Body of pancreas (tissue), 4 donors: ENCODE data around the gene TTC24. TPM values are rescaled to one million over a fixed set of nuclear protein-coding genes. Genes with fewer than 3 reads are reported as not detected.

Experiments used
- ATAC-seq: fragments of 150-250 bp; one replicate; pipeline ENCODE4 v1.9.1; 2016
- DNase-seq, 4 donors: peaks; one replicate each; pipeline ENCODE4 v3.0.0-alpha.2; 2019
- H3K27ac ChIP-seq, 4 donors: fragments of 200-600 bp; sonication (generic); 1 replicate in 3 of 4; 2 replicates in 1 of 4; pipeline versions ENCODE4 v1.5.1 to v1.6.1; 2016 to 2019; ENCODE audit warnings: mild to moderate bottlenecking in 1 of 4, mixed read lengths in 1 of 4, moderate library complexity in 1 of 4
- H3K27me3 ChIP-seq, 2 donors: fragments of 200-600 bp; sonication (generic); one replicate each; pipeline ENCODE4 v1.6.0; 2016; ENCODE audit warnings: mild to moderate bottlenecking in 1 of 2
- H3K36me3 ChIP-seq, 2 donors: fragments of 200-600 bp; sonication (generic); replicated peaks in 1 of 2; 2 replicates each; pipeline ENCODE4 v1.5.1; 2016; ENCODE audit warnings: low read depth in 2 of 2; ENCODE audit not compliant: insufficient read depth in 1 of 2
- H3K4me1 ChIP-seq: fragments of 200-600 bp; sonication (generic); one replicate; pipeline ENCODE4 v1.6.0; 2016
- H3K4me3 ChIP-seq, 2 donors: fragments of 200-600 bp; sonication (generic); 1 replicate in 1 of 2; 2 replicates in 1 of 2; pipeline ENCODE4 v1.5.1; 2016 to 2019
- H3K9me3 ChIP-seq, 3 donors: fragments of 200-600 bp; sonication (generic); 1 replicate in 2 of 3; 2 replicates in 1 of 3; pipeline ENCODE4 v1.5.1; 2016
- POLR2A ChIP-seq, 3 donors: fragments of 450-650 bp; IDR thresholded peaks; one replicate each; pipeline ENCODE4 v1.6.1; 2016; ENCODE audit warnings: antibody characterized with exemption in 3 of 3, mild to moderate bottlenecking in 2 of 3
- WGBS, 2 donors: methylation state at CpG; one replicate each; pipeline ENCODE4 v1.1.5; 2017; 5-methylcytosine and 5-hydroxymethylcytosine counted together
- intact Hi-C: fragments of 100-400 bp; cut with DNase I; formaldehyde crosslinking; loops from one replicate; pipeline ENCODE4 v1.15.1; 2023
- total RNA-seq, 2 donors: library from RNA; depleted of rRNA; stranded (reverse); fragments of >200 nt; gene quantifications; one replicate each; pipeline ENCODE4 v1.1.0, GENCODE V29; 2016
- TF ChIP-seq, protein P1 (sequence below), 7 experiments: fragments of 450-650 bp in 4 of 7; fragments of 200-600 bp in 3 of 7; sonication (generic) in 3 of 7; IDR thresholded peaks; one replicate each; pipeline ENCODE4 v1.5.1; 2016 to 2019; ENCODE audit warnings: antibody characterized with exemption in 7 of 7

The TTC24 gene
- total RNA-seq, 2 donors from 2014 or later = not detected

DNA sequence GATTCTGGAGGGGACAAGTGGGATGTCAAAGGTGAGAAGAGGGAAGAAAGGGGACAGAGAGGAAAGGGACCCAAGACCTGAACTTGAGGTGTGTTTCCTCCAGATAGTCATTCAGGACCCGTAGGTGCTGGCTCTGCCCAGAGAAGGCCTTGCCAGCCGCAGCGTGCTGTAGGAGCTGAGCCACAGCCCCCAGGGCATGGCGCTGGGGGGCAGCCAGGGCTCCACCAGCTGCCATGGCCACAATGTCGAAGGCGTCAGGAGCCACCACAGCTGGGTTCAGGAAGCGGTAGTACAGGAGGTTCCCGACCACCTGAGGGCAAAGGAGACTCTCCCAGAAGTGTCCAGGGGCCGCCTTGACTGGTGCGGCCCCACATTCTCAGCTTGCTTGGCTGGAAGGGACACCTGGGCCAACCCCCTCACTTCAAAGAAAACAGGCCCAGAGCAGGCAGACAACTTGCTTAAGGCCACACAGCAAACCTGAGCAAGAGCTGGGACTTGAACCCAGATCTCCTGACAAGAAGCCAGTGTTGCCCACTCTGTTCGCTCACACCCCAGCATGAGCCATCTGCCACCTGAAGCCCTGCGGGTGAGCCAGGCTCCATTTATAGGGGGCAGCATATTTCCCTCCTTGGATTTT is 45.0 kb upstream of the TTC24 start:
- no peaks in the 10 kb centered on the region for H3K36me3 ChIP-seq
- ATAC-seq (no peak), DNase-seq (no peak)
- no peaks in the 10 kb centered on the region for H3K4me1 ChIP-seq
- H3K9me3 ChIP-seq = no peaks in the 10 kb centered on the region
- WGBS, 2 donors = 86 to 92% methylated on average over 8 to 12 of the region's 12 CpGs
- no peak overlapping the region for H3K4me3 ChIP-seq
- no peak overlapping the region for H3K27ac ChIP-seq
- intact Hi-C loops = no loop called here
- no peaks in the 10 kb centered on the region for H3K27me3 ChIP-seq
- TF ChIP-seq POLR2A (IDR thresholded peaks at IDR 0.05) = no peak
- TF ChIP-seq, protein P1, sequence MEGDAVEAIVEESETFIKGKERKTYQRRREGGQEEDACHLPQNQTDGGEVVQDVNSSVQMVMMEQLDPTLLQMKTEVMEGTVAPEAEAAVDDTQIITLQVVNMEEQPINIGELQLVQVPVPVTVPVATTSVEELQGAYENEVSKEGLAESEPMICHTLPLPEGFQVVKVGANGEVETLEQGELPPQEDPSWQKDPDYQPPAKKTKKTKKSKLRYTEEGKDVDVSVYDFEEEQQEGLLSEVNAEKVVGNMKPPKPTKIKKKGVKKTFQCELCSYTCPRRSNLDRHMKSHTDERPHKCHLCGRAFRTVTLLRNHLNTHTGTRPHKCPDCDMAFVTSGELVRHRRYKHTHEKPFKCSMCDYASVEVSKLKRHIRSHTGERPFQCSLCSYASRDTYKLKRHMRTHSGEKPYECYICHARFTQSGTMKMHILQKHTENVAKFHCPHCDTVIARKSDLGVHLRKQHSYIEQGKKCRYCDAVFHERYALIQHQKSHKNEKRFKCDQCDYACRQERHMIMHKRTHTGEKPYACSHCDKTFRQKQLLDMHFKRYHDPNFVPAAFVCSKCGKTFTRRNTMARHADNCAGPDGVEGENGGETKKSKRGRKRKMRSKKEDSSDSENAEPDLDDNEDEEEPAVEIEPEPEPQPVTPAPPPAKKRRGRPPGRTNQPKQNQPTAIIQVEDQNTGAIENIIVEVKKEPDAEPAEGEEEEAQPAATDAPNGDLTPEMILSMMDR (IDR thresholded peaks at IDR 0.05) = no peak

DNA sequence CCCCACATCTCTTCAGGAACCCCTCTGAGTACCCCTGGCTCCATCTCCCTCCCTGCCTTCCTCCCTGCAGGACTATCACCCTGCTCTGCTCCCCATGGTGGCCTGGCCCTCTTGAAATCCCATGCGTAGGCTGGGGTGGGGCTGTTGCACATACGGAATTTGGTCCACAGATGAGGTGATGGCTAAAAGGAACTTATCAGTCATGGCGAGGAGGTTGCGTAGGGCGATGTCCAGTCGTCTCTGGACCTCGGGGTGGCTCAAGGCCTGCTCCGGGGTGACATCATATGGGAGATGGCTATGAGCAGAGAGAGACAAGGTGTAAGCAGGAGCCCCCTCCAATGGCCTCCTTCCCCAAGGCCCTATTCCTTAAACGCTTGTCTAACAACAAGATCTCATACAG is 42.5 kb upstream of the TTC24 start:
- intact Hi-C loops = no loop called here
- TF ChIP-seq, protein P1 (IDR thresholded peaks at IDR 0.05) = no peak
- H3K36me3 ChIP-seq = no peaks in the 10 kb centered on the region
- H3K27ac ChIP-seq = no peak overlapping the region
- H3K27me3 ChIP-seq = no peaks in the 10 kb centered on the region
- DNase-seq = no peak
- no peaks in the 10 kb centered on the region for H3K4me1 ChIP-seq
- H3K4me3 ChIP-seq = no peak overlapping the region
- H3K9me3 ChIP-seq = no peaks in the 10 kb centered on the region
- WGBS, 2 donors = 86 to 92% methylated on average over 7 to 9 of the region's 9 CpGs
- ATAC-seq = no peak

DNA sequence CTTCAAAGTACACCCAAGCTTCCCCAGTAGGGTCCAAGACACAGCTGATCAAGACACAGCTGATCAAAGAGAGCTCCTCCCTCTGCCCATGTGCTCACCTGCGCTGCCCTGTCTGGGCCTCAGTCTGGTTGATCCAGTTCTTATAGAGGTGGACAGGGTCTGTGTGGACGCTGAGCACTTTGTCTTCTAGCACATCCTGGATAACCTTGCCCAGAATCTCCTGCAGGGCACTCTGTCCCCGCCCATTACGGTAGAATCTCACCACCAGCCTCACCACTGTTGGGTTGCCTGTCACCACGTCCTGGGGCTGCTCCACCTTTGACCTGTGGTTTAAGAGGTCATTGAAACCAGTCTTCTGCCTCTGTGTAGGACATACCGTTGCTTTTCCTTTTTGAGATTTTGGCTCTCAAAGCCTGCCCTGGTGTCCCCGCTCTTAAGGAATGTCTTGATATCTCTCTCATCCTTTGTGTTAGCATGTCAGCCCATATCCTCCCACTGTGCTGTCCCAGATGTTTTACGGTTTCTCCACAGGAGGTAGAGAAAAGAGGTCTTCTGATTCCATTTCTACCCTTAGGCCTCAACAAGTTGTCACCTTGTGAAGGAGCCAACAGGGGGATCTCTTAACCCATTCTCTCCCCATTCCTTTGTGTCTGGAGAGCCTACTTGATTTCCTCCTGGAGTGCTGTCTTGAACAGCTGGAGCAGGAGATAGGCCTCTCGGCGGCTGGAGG is 40.6 kb upstream of the TTC24 start:
- no peaks in the 10 kb centered on the region for H3K4me1 ChIP-seq
- ATAC-seq = no peak
- TF ChIP-seq POLR2A (IDR thresholded peaks at IDR 0.05) = no peak
- TF ChIP-seq, protein P1 (IDR thresholded peaks at IDR 0.05) = no peak

GRCh38 chr1:156539818-156540355 is 39.6 kb upstream of the TTC24 start:
- no peaks in the 10 kb centered on the region for H3K27me3 ChIP-seq
- H3K4me3 ChIP-seq = no peak overlapping the region
- H3K27ac ChIP-seq = no peak overlapping the region
- DNase-seq = no peak
- no peak for ATAC-seq
- H3K36me3 ChIP-seq = no peaks in the 10 kb centered on the region
- H3K9me3 ChIP-seq = no peaks in the 10 kb centered on the region
- WGBS, 2 donors = 80 to 100% methylated on average over 3 to 4 of the region's 4 CpGs
- TF ChIP-seq POLR2A (IDR thresholded peaks at IDR 0.05) = no peak
- TF ChIP-seq, protein P1 (IDR thresholded peaks at IDR 0.05) = no peak
- intact Hi-C loops = no loop called here
- H3K4me1 ChIP-seq = no peaks in the 10 kb centered on the region

More for the DNA sequence above, 40.6 kb upstream of the TTC24 start:
- intact Hi-C loops = no loop called here
- no peak for DNase-seq
- Histone ChIP-seq H3K27me3 (no peaks in the 10 kb centered on the region), H3K4me3 (no peak overlapping the region), H3K9me3 (no peaks in the 10 kb centered on the region), H3K27ac (no peak overlapping the region), H3K36me3 (no peaks in the 10 kb centered on the region)
- WGBS, 2 donors = 89 to 91% methylated on average over 10 of the region's 10 CpGs
